ENCODE data around the gene GRK3. TPM values are rescaled to one million over a fixed set of nuclear protein-coding genes. Genes with fewer than 3 reads are reported as not detected.

The GRK3 gene
- polyA plus RNA-seq, 3 donors, result 8.2 to 10.2 (median 9.0) TPM

DNA sequence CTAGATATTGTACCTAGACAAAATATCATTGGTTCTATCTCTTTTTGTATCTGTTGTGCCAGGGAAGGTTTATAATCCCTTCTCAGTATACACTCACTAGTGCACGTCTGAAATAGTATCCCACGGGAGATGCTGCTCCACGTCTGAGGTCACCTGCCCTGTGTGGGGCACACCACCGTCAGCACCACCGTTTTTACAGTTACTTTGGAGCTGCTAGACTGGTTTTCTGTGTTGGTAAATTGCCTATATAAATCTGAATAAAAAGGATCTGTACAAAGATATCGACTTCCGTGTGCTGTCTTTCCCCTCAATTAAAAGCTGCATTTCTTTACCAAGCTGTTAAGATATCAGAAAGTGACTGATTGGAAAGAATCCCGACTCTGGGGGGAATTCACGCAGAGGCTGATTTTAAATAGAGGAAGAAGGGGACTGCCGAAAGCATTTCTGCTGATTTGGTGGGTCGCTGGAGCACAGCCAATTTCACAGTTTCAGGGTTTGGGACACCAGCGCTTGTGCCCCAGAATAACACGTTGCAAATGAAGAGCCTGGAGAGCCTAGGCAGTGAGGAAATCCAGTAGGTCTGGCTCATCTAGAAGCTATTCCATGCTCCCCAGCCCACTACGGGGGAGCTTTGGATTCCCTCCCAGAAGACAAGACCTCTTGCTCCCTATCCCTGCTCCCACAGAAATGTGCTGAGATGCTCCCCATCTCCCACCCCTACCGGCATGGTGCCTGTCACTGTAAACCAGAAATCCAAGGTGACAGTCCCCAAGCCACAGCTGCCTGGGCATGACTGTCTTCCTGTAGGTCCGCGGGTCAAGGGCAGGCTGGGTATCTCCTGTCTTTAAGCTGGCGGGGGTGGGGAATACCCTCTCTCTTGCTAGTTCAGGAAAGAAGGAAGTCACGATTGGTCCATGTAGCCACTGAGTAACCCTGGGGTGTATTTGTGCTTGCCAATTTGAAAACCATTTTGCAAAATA lies 164.8 kb downstream of the GRK3 start:
- peak; percentile 7 for DNase-seq

DNA sequence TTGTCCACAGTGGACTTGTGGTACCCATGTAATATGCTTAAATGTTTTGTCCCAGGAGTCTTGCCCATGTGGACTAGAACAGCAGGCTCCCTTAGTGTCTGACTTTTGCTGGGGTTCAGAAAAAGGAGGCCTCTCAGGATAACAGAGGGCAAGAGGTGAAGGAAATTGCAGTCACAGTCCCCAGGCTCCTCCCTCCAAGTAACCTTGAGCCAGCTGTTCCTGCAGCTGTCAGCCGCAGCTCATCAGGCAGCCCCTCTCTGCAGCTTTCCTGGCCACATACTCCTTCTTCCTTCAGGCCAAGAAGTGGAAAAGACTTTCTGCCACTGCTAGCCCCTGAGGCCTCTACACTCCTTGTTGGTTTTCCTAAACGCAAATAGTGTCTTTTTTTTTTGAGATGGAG lies 171.2 kb downstream of the GRK3 start:
- DNase-seq, result no peak

DNA sequence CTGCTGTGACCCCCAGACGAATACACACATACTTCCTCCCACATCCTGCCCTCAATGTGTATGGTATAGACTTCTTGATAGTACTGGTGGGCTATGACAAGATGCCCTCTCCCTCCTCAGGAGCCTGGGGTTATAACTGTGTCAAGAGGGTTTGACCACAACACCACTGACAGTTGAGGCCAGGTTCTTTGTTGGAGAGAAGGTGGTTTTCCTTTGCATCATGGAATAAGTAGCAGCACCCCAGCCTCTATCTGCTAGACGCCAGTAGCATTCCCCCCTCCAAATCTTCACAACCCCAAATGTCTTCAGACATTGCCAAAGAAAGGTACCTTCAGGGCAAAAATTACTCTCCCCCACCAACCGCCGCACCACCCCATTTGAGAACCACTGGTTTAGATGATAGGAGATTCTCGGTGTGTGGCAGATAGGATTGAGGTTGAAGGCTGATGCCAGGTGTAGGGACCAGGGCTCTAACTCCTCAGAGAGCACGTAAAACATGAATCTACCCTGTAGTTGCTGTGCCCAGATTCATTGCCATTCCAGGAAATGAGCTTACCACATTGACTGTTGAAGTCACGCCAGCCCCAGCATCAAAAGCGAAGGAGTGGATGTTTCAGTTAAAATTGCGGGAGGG lies 172.0 kb downstream of the GRK3 start:
- DNase-seq, result no peak

DNA sequence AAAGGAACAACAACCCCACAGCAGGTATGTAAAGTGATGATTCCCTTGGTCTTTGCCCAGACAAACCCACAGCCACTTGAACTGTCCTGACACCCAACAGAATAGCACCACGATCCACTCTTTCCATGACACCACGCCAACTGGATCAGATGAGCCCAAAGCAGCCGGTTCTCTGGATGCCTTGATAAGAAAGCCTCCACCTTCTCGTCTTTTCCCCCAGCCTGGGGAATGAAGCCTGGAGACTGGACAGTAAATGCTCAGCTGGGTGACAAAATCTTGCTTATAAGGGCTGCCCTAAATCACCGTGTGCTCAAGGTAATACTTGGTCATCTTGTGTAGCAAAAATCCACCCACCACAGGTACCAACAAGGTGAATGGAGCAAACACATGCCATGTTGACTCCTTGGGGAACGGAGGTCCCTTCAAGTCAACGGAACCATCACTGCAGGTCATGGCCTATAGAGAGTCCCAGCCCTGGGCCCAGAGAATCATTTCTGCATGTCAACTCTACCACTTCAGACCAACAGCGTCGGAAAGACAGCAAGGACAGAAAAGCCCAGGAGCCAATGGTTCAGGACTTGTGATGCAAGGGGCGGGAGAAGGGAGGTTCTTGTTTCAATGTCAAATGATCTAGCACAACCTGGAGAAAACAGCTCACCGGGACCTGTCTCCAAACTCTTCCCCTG lies 175.3 kb downstream of the GRK3 start:
- no peak for DNase-seq

DNA sequence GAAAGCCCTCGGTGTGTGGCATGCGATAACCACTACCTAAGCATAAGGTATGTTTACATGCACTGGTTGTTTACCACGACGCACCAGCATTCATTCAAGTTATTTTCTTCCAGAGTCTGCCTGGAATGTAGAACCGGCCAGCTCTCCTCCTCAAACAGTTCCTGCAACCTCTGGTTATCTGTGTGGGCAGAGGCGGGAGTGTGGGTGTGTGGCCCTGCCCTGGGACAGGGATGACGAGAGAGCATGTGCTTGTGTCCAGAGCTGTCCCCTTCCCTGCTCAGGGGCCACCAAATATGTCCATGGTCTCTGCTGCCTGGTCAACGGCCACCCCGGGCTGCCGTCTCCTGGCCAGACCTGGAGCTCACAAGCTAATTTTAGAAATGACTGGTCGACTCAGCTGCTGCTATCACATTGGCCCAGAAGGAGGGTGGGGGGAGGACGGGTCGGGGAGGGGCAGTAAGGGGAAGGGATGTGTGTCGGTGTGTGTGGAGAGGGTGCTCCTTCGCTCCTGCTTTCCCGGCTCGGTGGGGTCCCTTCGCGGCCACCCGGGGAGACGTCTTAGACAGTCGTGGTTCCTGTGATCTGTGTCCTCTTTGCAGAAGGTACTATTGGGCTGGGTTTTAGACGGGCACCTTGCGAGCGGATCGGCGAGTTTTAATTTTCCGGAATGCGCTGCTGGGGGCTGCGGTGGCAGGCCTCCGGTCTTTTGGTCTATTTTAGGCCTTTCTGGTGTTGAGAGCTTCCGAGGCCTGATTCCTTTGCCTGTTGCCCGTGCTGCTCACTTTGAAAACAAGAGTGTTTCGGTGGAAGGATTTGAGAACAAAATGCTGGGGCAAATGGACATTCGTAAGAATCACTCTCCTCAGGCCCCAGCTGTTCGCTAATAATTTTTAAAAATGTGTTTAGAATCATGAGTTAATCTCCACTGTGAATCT lies 177.5 kb downstream of the GRK3 start, which contains the start of gene MYO18B:
Gene MYO18B (plus strand): TSS at position 497 of the 935 bp plus-strand sequence. CDS start 18,905 bp downstream, outside the sequence.
- no peak for DNase-seq

DNA sequence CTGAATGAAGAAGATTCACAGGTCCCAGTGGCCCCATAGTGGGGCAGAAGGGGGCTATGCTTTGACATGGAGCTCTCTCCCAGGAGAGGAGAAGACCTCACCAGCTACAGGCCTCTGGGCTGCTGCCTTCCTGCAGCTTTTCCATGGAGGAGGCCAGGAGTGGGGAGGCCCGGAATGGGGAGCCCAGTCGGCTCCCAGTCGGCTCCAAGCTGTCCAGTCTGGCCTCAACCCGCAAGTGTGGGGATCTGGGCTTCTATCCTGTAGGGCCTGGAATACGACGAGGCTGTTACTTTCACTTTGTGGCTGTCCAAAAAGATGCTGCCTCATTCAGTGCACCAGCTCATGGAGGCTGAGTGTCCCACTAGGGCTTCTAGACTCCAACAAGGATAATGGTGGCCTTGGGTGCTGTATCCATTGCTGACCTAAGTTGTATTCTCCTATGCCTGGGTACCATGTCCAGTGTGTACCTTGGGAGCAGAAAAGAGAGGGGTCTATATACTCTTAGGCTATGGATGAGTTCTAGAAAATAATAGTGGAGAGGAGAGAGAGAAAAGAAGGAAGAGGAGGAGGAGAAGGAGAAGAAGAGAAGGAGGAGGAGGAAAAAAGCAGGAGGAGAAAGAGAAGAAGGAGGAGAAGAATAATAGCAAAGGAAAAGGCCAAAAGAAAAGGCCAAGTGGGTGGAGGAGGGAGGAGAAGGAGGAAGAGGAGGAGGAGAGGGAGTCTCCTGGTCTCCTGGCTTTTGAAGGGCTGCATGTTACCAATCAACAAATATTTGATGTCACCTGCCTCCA lies 178.6 kb downstream of the GRK3 start:
- no peak for DNase-seq

DNA sequence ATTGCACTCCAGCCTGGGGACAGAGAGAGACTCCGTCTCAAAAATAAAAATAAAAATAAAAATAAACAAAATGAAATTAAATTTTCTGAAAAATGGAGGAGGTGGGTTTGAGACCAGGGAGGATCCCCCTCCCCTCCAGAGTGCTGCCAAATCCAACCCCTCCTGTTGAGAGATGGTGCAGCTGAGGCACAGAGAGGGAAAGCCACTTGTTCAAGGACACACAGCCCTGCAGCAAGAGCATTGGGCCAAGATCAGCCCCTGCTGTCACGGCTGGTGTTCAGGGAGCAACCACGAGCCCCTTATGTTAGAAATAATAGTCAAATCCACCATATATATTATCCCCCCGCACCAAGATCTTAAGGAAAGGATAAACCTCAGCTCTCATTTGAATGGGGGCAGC lies 180.2 kb downstream of the GRK3 start:
- DNase-seq, result no peak

DNA sequence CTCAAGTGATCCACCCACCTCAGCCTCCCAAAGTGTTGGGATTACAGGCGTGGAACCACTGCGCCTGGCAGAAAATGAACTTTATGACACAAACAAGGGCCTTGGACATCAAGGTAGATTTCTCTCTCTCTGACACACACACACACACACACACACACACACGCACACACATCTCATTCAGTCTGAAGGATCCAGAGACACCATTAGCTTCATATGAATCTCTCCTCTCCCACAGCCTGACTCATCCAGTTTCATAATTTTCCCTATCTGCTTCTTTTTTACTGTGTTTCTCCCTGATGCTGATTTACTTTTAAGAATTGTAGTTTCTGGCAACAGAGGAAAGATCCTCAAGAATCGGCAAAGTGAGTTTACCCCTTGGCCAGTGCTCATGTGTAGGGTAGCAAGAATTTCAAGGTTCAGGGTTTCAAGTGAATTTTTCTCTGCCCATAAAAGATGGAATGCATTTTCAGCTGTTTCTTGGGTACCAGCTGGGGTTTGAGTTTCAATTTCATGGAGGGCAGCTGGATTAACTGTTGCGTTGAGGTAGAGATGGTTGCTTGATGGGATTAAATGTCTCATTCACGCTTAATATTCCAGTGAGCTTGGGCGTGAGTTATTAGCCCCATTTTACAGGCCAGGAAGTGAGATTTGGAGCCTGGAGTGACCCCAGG lies 181.0 kb downstream of the GRK3 start:
- no peak for DNase-seq

DNA sequence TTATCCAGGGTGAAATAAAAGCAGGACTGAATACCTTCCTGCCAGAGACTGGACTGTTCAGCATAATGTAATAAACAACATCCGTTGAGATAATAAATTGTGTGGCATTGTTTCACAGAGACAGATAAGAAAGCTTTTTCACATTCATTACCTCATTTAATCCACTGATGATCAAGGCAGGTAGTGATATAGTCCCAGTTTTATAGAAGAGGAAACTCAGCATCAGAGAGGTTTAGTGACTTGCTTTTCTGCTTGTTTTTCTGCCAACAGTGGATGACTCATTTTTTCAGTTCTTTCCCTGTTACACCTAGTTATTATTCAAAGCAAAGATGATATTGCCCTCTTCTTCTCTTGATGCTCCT lies 181.5 kb downstream of the GRK3 start:
- no peak for DNase-seq

DNA sequence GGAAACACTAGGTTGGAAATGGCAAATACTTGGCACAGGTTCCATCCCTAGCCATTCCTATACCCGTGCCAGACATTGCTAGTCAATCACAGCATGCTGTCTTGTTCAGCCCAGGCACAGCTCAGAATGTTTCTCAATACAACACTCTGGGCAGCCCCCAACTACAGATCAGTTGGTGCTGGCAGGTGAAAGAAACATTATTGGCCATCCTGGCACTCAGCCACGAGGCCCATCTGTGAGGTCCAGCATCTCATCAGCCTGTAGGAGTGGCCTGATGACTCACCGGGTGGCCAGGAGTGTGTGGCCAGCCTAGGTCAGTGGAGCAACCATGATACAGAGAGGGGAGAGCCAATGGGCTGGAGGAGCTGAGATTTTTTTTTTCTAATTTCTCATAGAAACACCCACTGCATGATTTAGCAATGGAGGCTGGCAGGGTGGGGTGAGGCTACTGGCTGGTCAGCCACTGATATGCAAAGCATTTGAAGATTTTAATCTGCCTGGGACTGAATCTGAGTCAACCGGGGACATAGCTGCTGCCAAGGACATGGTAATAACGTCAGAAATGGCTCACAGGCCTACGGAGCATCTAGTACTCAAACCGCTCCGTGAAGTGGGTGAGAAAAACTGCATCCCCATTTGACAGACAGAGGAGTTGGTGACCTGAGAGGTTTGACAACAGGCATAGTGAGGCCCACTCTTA lies 182.9 kb downstream of the GRK3 start:
- no peak for DNase-seq

DNA sequence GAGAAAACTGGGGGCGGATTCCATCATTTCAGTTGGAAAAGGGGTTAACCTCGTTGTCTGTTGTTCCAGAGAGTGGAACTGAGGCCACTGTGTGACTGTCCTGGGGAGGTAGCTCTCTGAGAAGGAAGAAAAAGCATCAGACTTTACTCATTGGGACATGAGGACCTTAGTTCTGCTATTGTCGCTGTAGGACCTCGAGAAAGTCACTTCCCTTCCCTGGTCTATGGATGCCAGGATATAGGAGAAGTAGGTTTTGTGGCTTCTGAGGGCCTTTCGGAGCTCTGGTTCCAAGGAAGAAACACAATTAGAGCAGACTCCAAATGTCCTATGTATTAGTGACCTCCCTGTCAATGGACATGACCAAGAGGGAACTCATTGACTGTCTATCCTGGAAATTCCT lies 183.7 kb downstream of the GRK3 start:
- no peak for DNase-seq

DNA sequence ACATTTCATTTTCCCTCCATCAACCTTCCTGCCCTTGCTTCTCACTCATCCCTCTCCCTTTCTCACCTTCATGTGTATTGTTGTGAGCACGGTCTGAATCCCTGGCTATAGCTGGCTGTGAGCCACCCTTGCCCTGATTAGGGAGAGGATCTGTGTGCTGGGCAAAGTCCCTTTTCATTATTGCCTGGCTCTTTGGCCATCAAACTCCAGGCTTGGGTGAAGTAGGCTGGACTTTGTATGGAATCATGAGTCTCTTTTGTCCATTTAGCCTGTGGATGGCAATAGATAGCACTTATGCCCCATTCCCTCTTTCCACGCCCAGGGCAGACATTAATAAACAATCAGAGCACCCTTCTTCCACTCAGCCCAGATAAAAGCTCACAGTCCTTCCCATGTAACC lies 184.2 kb downstream of the GRK3 start:
- DNase-seq, result no peak

DNA sequence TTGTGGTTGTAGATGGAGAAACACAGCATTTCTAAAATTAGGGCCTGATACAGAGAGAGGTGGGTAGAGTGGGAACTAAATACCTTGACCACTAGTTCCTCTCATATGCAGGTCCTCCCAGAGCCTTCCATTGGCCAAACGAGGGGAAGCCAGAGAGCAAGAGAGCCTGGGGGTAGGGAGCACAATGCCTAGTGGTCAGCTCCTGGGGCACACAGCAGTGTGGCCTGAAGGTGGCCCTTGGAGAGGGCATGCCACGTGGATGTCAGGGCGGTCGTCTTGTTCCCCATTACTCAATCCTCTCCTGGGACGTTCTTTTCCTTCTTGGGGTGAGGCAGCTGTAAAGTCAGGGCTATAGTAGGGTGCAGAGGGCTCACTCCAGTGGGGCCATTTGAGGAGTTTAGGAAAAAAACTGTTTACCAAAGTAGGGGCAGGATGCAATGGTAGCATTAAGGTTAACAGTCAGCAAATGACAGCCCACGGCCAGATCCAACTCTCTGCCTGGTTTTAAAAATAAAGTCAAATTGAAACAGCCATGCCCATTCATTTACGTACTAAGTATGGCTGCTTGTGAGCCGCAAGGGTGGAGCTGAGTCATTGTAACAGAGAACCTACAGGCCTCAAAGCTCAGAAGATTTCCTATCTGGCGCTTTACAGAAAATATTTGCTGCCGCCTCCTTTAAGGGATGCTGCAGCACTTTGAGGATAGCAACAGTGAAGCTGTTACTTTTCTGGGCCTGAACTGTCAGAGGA lies 185.1 kb downstream of the GRK3 start:
- no peak for DNase-seq

DNA sequence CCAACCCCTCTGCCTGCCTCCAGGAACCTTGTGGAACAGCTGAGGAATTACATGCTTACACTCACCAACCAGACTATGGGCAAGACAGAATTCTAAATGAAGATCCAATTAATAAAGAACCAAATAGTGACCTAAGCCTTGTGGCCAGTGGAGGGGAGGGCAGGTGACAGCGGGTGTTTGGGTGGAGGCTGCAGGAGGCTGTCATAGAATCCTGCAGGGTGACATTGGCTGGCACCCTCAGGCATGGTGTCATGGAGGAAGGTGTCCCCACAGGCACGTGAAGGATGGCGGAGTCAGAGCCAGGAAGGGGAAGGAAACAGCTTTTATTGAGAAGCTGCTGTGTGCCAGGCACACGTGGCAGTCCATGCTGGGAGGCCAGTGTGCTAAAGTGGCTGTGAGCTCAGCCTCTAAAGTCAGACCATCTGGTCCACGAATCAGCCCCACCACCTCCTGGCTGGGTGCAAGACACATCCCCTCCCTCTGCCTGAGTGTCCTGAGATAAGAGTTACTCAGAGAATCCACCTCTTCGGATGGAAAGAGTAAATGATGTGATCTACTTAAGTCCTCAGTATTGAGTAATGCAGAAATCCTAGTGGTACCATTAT lies 186.2 kb downstream of the GRK3 start:
- no peak for DNase-seq

DNA sequence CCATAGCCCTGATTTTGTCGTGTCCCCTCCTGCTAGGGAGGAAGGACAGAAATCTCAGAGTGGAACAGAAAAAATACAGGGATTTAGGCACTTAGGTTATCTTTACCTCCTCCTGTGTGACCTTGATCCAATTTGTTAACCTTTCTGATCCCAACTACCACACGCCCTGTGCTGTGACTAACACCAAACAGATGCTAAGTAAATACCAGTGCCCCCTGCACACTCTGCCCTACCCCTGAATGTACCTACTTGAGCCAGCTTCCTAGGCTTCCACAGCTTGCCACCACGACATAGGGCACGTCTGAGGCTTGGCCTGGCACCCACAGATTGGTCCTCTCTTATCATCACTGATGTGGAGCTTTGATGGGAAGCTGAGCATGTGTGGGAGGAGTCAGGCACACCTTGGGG lies 186.7 kb downstream of the GRK3 start:
- DNase-seq, result no peak

DNA sequence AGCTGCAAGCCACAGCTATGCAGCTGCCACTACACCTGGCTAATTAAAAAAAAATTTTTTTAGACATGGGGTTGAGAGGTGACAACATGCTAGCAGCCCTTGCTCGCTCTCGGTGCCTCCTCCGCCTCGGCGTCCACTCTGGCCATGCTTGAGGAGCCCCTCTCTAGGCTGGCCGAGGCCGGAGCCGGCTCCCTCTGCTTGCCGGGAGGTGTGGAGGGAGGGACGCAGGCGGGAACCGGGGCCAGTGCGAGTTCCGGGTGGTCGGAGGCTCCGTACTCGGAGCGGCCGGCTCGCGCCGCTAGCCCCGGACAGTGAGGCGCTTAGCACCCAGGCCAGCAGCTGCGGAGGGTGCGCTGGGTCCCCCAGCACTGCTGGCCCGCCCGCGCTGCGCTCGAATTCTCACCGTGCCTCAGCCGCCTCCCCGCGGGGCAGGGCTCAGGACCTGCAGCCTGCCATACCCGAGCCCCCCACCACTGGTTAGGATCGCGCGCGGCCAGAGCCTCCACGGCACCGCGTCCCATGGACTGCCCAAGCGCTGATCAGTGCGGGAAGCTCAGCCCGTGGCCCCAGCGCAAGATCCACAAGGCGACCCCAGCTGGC lies 188.2 kb downstream of the GRK3 start:
- DNase-seq, result no peak

DNA sequence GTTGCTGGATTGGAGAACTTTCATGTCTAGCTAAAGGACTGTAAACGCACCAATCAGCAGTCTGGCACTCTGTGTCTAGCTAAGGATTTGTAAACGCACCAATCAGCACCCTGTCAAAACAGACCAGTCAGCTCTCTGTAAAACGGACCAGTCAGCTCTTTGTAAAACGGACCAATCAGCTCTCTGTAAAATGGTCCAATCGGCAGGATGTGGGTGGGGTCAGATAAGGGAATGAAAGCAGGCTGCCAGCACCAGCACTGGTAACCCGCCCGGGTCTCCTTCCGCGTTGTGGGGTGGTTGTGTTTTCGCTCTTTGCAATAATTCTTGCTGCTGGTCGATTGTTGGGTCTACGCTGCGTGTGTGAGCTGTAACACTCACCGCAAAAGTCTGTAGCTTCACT lies 188.8 kb downstream of the GRK3 start:
- DNase-seq, result no peak

Measured in renal pelvis (tissue), 4 donors.